Measurements from ENCODE around the gene CCDC141.

CCDC141 gene

GRCh38 chr2:178844269-178844668 is 205.7 kb downstream of the CCDC141 start:
- TF ChIP-seq REST (IDR thresholded peaks at IDR 0.05; ENCODE audit: insufficient read depth in 1 of 2, low read depth in 2 of 2, low read length in 2 of 2) (no peak), POLR2AphosphoS5 (IDR thresholded peaks at IDR 0.05; ENCODE audit: low read depth, low read length) (no peak), FOXP2 (optimal IDR thresholded peaks at IDR 0.05; ENCODE audit: borderline replicate concordance, extremely low read depth, extremely low read length, insufficient read depth) (no peak), SIN3A (IDR thresholded peaks at IDR 0.05; ENCODE audit: borderline replicate concordance, insufficient read depth, low read length) (no peak), TAF1 (IDR thresholded peaks at IDR 0.05; ENCODE audit: borderline replicate concordance, insufficient read depth, low read length) (no peak)

- TF ChIP-seq POLR2AphosphoS5 (IDR thresholded peaks at IDR 0.05; ENCODE audit: low read depth, low read length) (no peak), TAF1 (IDR thresholded peaks at IDR 0.05; ENCODE audit: borderline replicate concordance, insufficient read depth, low read length) (no peak)
Observed at GRCh38 chr2:178843697-178844096, 206.2 kb downstream of the CCDC141 start.

GRCh38 chr2:178836807-178837206 is 213.1 kb downstream of the CCDC141 start:
- TF ChIP-seq SIN3A (IDR thresholded peaks at IDR 0.05; ENCODE audit: borderline replicate concordance, insufficient read depth, low read length) = no peak

- no peak for TF ChIP-seq POLR2AphosphoS5 (IDR thresholded peaks at IDR 0.05; ENCODE audit: low read depth, low read length)
- TF ChIP-seq SIN3A (IDR thresholded peaks at IDR 0.05; ENCODE audit: borderline replicate concordance, insufficient read depth, low read length) = no peak
- TF ChIP-seq FOXP2 (optimal IDR thresholded peaks at IDR 0.05; ENCODE audit: borderline replicate concordance, extremely low read depth, extremely low read length, insufficient read depth) = no peak
- no peak for TF ChIP-seq REST (IDR thresholded peaks at IDR 0.05; ENCODE audit: insufficient read depth in 1 of 2, low read depth in 2 of 2, low read length in 2 of 2)
- no peak for TF ChIP-seq TAF1 (IDR thresholded peaks at IDR 0.05; ENCODE audit: borderline replicate concordance, insufficient read depth, low read length)
Observed at GRCh38 chr2:178834086-178834485, 215.9 kb downstream of the CCDC141 start.

- TF ChIP-seq SIN3A (IDR thresholded peaks at IDR 0.05; ENCODE audit: borderline replicate concordance, insufficient read depth, low read length) (no peak), FOXP2 (optimal IDR thresholded peaks at IDR 0.05; ENCODE audit: borderline replicate concordance, extremely low read depth, extremely low read length, insufficient read depth) (no peak), POLR2AphosphoS5 (IDR thresholded peaks at IDR 0.05; ENCODE audit: low read depth, low read length) (no peak), REST (IDR thresholded peaks at IDR 0.05; ENCODE audit: insufficient read depth in 1 of 2, low read depth in 2 of 2, low read length in 2 of 2) (no peak), TAF1 (IDR thresholded peaks at IDR 0.05; ENCODE audit: borderline replicate concordance, insufficient read depth, low read length) (no peak)
Observed at GRCh38 chr2:178833382-178833781, 216.6 kb downstream of the CCDC141 start.

- TF ChIP-seq POLR2AphosphoS5 (IDR thresholded peaks at IDR 0.05; ENCODE audit: low read depth, low read length) = no peak
Observed at GRCh38 chr2:178830451-178830850, 219.5 kb downstream of the CCDC141 start.

- no peak for TF ChIP-seq POLR2AphosphoS5 (IDR thresholded peaks at IDR 0.05; ENCODE audit: low read depth, low read length)
- no peak for TF ChIP-seq REST (IDR thresholded peaks at IDR 0.05; ENCODE audit: insufficient read depth in 1 of 2, low read depth in 2 of 2, low read length in 2 of 2)
- no peak for TF ChIP-seq FOXP2 (optimal IDR thresholded peaks at IDR 0.05; ENCODE audit: borderline replicate concordance, extremely low read depth, extremely low read length, insufficient read depth)
- no peak for TF ChIP-seq TAF1 (IDR thresholded peaks at IDR 0.05; ENCODE audit: borderline replicate concordance, insufficient read depth, low read length)
- TF ChIP-seq SIN3A (IDR thresholded peaks at IDR 0.05; ENCODE audit: borderline replicate concordance, insufficient read depth, low read length) = no peak
Observed at GRCh38 chr2:178829981-178830380, 220.0 kb downstream of the CCDC141 start.
